Keratinocyte (primary cell): ENCODE results near the gene MED9. TPM values are rescaled to one million over a fixed set of nuclear protein-coding genes. Genes with fewer than 3 reads are reported as not detected.

Experiments used
- DNase-seq: peaks from one replicate; pipeline ENCODE4 v3.0.0-alpha.2; 2011; ENCODE audit warnings: low read depth, missing footprints, low spot score
- FAIRE-seq: peaks from 2 replicates; lab custom pipeline; 2011; peaks lifted over from hg19 to GRCh38; lab: Jason Lieb, UNC
- H2AFZ ChIP-seq: 2 replicates; pipeline ENCODE4 v1.6.0; 2012; ENCODE audit warnings: low read length, control low read depth, inconsistent platforms; ENCODE audit not compliant: control insufficient read depth
- H3K27ac ChIP-seq: 2 replicates; pipeline ENCODE4 v1.5.1; 2011; ENCODE audit warnings: low read length; ENCODE audit not compliant: control insufficient read depth, insufficient read depth
- H3K27me3 ChIP-seq: 3 replicates; pipeline ENCODE4 v1.6.0; 2011; ENCODE audit warnings: low read length; ENCODE audit not compliant: control insufficient read depth, insufficient read depth; ENCODE audit errors: extremely low read depth
- H3K36me3 ChIP-seq, 2 experiments: 2 replicates in 1 of 2; 3 replicates in 1 of 2; pipeline ENCODE4 v1.5.1; 2011; ENCODE audit warnings: low read length in 2 of 2, mild to moderate bottlenecking in 1 of 2; ENCODE audit not compliant: control insufficient read depth in 2 of 2, insufficient read depth in 2 of 2; ENCODE audit errors: extremely low read depth in 1 of 2
- H3K4me1 ChIP-seq: 3 replicates; pipeline ENCODE4 v1.5.1; 2011; ENCODE audit warnings: low read length; ENCODE audit not compliant: control insufficient read depth, insufficient read depth; ENCODE audit errors: extremely low read depth
- H3K4me2 ChIP-seq: 3 replicates; pipeline ENCODE4 v1.6.0; 2011; ENCODE audit warnings: low read depth, low read length; ENCODE audit not compliant: control insufficient read depth, insufficient read depth; ENCODE audit errors: extremely low read depth
- H3K4me3 ChIP-seq, 3 experiments: fragments of 200-600 bp in 1 of 3; sonication (generic) in 1 of 3; 2 replicates in 2 of 3; 3 replicates in 1 of 3; pipeline ENCODE4 v1.5.1; 2011 to 2016; ENCODE audit warnings: low read length in 3 of 3, mild to moderate bottlenecking in 3 of 3, control low read depth in 2 of 3, inconsistent platforms in 1 of 3, low read depth in 1 of 3, mixed read lengths in 1 of 3, mixed run types in 1 of 3, moderate library complexity in 1 of 3; ENCODE audit not compliant: control insufficient read depth in 2 of 3, insufficient read depth in 2 of 3; ENCODE audit errors: extremely low read depth in 1 of 3
- H3K79me2 ChIP-seq: 2 replicates; pipeline ENCODE4 v1.6.0; 2012; ENCODE audit warnings: low read length; ENCODE audit not compliant: control insufficient read depth, insufficient read depth
- H3K9ac ChIP-seq: 3 replicates; pipeline ENCODE4 v1.6.0; 2011; ENCODE audit warnings: low read length; ENCODE audit not compliant: control insufficient read depth, insufficient read depth; ENCODE audit errors: extremely low read depth
- H3K9me1 ChIP-seq: 3 replicates; pipeline ENCODE4 v1.6.0; 2011; ENCODE audit warnings: low read length; ENCODE audit not compliant: control insufficient read depth, insufficient read depth; ENCODE audit errors: extremely low read depth
- H3K9me3 ChIP-seq: 2 replicates; pipeline ENCODE4 v1.5.1; 2012; ENCODE audit warnings: low read depth, low read length; ENCODE audit not compliant: control insufficient read depth
- H4K20me1 ChIP-seq: 3 replicates; pipeline ENCODE4 v1.6.0; 2011; ENCODE audit warnings: low read length; ENCODE audit not compliant: control insufficient read depth, insufficient read depth; ENCODE audit errors: extremely low read depth
- EZH2 ChIP-seq: IDR thresholded peaks from one replicate; pipeline ENCODE4 v1.6.1; 2012; ENCODE audit warnings: inconsistent platforms, mild to moderate bottlenecking, low read length, moderate library complexity
- dilution Hi-C: fragments of 300-500 bp; cut with MboI; formaldehyde crosslinking; loops from one replicate; pipeline ENCODE4 v1.7.0; 2020; ENCODE audit warnings: low sequenced_read_pairs; ENCODE audit not compliant: extremely low pct_ligation_motif_present
- polyA plus RNA-seq, 5 experiments: library from polyadenylated mRNA; depleted of rRNA in 3 of 5; stranded (reverse) in 3 of 5; stranded (forward) in 1 of 5; unstranded in 1 of 5; fragments of >200 nt; gene quantifications; 1 replicate in 1 of 5; 2 replicates in 3 of 5; 3 replicates in 1 of 5; pipeline versions ENCODE4 v1.2.1 to v1.2.3, GENCODE V29; 2011 to 2012; ENCODE audit warnings: missing spikeins in 2 of 5, low read depth in 1 of 5, low replicate concordance in 1 of 5
- TF ChIP-seq, protein P1 (sequence below), 3 experiments: IDR thresholded peaks in 1 of 3; conservative IDR thresholded peaks in 1 of 3; optimal IDR thresholded peaks in 1 of 3; 2 replicates in 2 of 3; 3 replicates in 1 of 3; pipeline versions ENCODE3 to v1.5.1; 2011; ENCODE audit warnings: low read length in 3 of 3, mild to moderate bottlenecking in 3 of 3, moderate library complexity in 2 of 3, control low read depth in 1 of 3, inconsistent platforms in 1 of 3; ENCODE audit not compliant: insufficient read depth in 2 of 3; ENCODE audit errors: extremely low read depth in 1 of 3

MED9 gene
- polyA plus RNA-seq, 1 donor (not counting 4 experiments of a cell fraction or from before 2014, with no cell fraction given): 6.9 TPM

DNA sequence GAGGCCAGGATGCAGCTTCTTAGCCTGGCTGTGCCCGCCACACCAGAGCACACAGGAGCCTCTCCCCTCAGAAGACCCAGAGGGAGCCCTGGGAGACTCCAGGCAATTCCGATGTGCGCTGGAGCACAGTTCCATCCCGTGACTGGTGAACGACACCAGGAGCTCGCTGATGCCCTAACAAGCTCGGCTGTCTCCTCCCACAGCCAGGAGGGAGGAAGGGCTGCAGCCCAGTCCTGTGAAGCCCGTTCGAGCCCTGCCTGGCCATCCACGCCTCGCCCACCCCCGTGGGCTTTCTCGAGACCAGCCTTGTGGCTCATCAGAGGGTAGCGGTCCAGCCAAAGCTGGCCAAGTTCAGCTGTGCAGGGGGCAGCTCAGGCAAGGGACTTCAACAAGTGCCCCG is 41.2 kb downstream of the MED9 start:
- TF ChIP-seq, protein P1, sequence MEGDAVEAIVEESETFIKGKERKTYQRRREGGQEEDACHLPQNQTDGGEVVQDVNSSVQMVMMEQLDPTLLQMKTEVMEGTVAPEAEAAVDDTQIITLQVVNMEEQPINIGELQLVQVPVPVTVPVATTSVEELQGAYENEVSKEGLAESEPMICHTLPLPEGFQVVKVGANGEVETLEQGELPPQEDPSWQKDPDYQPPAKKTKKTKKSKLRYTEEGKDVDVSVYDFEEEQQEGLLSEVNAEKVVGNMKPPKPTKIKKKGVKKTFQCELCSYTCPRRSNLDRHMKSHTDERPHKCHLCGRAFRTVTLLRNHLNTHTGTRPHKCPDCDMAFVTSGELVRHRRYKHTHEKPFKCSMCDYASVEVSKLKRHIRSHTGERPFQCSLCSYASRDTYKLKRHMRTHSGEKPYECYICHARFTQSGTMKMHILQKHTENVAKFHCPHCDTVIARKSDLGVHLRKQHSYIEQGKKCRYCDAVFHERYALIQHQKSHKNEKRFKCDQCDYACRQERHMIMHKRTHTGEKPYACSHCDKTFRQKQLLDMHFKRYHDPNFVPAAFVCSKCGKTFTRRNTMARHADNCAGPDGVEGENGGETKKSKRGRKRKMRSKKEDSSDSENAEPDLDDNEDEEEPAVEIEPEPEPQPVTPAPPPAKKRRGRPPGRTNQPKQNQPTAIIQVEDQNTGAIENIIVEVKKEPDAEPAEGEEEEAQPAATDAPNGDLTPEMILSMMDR (optimal IDR thresholded peaks at IDR 0.05 in 1 of 3, IDR thresholded peaks at IDR 0.05 in 1 of 3, conservative IDR thresholded peaks at IDR 0.05 in 1 of 3; ENCODE audit: extremely low read depth in 1 of 3, insufficient read depth in 2 of 3, low read length in 3 of 3): no peak
- no peak for TF ChIP-seq EZH2
- Histone ChIP-seq H2AFZ (no peak overlapping the region), H3K79me2 (no peaks in the 10 kb centered on the region), H3K27me3 (peaks cover 45% of the 10 kb centered on the region), H3K4me3 (no peak overlapping the region), H3K9me1 (no peaks in the 10 kb centered on the region), H3K9ac (no peak overlapping the region), H3K36me3 (no peaks in the 10 kb centered on the region), H3K4me2 (no peak overlapping the region), H3K4me1 (no peaks in the 10 kb centered on the region), H4K20me1 (peaks cover 24% of the 10 kb centered on the region), H3K9me3 (no peaks in the 10 kb centered on the region), H3K27ac (no peak overlapping the region)
- DNase-seq (no peak), FAIRE-seq (no peak)
- dilution Hi-C loops: no loop called here

DNA sequence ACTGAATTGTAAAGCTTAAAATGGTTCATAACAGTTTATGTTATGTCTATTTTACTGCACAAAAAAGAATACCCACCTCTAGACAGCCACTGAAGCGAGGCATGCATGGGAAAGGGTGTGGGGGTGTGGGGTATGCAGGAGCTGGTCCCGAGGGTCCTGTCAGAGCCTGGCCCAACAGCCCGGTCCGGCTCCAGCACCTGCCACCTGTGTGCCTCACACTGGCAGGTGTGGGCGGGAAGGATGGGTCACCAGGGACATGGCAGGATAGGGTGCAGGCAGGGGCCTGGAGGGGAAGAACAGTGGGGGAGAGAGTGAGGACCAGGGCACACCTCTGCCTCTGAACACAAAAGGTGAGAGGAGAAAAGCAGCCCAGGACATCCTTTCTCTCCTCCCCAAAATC is 42.2 kb downstream of the MED9 start:
- Histone ChIP-seq H3K9me1 (no peaks in the 10 kb centered on the region), H3K9ac (no peak overlapping the region), H4K20me1 (peaks cover 16% of the 10 kb centered on the region), H3K4me3 (no peak overlapping the region), H3K79me2 (no peaks in the 10 kb centered on the region), H3K4me1 (no peaks in the 10 kb centered on the region), H3K27me3 (peaks cover 37% of the 10 kb centered on the region), H3K4me2 (no peak overlapping the region), H3K27ac (no peak overlapping the region), H3K36me3 (no peaks in the 10 kb centered on the region), H2AFZ (no peak overlapping the region), H3K9me3 (no peaks in the 10 kb centered on the region)
- DNase-seq (no peak), FAIRE-seq (no peak)
- TF ChIP-seq, protein P1 (optimal IDR thresholded peaks at IDR 0.05 in 1 of 3, IDR thresholded peaks at IDR 0.05 in 1 of 3, conservative IDR thresholded peaks at IDR 0.05 in 1 of 3; ENCODE audit: extremely low read depth in 1 of 3, insufficient read depth in 2 of 3, low read length in 3 of 3): no peak
- dilution Hi-C loops: no loop called here
